Kasumi-1 (cell line): Measurements from ENCODE around the gene PRDM5.

Experiments
- DNase-seq, 2 experiments: peaks; one replicate each; lab custom pipeline; 2025; lab: John Stamatoyannopoulos, UW

The PRDM5 gene

DNA sequence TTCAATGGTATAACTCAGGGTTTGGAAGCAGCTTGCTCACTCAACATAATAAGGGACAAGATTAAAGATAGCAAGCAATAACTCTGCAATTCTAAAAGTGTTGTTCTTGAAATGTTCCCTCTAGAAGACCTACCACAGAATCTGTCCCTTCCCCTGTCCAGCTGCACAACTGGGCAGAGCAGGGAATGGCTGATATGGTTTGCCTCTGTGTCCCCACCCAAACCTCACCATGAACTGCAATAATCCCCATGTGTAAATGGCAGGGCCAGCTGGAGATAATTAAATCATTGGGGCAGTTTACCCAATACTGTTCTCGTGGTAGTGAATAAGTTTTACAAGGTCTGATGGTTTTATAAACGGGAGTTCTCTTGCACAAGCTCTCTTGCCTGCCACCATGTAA lies 19.1 kb downstream of the PRDM5 start:
- DNase-seq: no peak

- DNase-seq: no peak
These were observed 19.6 kb downstream of the PRDM5 start for GRCh38 chr4:120902925-120903324.

DNA sequence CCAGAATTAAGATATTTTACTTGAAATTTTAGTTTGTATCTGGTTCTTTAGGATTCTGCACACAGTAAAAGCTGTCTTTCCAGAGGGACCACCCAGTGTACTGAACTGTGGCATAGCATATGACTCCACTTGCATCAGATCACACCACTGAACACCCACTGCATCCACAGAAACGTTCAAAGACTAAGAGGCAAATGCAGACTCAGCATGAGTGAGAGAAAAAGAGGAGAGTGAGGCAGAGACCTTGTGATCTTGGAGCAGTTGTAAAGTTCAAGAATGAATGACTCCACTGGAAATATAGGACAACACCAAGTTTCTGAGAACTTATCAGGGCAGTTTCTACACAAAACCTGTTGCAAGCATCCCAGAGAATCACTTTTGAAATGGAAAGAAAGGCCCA lies 20.8 kb downstream of the PRDM5 start:
- DNase-seq: no peak

DNA sequence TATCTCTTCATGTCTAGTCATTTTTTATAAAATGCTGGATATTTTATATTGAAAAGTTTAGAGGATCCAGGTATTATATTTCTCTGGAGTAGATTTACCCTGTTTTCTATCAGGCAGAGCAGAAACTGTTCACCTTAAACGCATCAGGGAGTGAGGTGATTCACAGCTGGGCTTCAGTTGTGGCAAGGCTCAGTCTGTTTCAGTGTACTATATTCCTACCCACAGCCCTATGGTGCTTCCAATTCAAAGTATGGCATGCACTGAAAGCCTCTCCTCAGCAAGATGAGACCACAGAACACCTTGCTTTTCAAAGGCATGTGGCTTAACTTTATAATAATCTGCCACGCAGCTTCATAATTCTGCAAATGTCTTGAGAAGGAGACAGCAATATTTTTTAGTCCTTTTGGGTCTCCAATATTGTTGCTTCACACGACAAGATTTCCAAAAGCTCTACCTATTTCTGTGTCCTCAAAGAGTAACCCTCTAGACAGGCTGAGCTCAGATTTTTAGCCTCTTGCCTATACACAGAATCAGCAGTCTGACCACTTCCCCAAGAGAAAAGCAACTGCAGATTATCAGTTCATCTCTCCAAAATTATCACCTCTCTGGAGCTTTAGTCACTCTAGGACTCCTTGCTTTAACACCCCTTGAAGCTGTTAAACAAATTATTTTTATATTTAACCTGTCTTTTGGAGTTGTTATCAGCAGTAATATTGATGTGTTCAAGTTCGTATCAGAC lies 24.4 kb downstream of the PRDM5 start:
- no peak for DNase-seq

DNA sequence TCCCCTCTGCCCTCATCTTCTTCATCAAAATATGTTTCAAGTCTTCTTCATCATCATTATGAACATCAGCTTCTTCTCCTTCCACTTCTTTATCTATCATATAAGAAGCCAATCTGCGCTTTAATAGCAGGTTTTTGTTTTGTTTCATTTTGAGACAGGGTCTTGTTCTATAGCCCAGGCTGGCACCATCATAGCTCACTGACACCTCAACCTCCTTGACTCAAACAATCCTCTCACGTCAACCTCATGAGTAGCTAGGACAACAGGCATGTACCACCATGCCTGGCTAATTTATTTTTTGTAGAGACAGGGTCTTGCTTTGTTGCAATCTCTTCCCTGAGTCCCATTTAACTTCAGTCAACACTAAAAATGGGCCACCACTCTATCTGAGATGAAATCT lies 27.0 kb downstream of the PRDM5 start:
- DNase-seq: no peak

- no peak for DNase-seq
These were observed 29.2 kb downstream of the PRDM5 start for GRCh38 chr4:120893314-120893713.

DNA sequence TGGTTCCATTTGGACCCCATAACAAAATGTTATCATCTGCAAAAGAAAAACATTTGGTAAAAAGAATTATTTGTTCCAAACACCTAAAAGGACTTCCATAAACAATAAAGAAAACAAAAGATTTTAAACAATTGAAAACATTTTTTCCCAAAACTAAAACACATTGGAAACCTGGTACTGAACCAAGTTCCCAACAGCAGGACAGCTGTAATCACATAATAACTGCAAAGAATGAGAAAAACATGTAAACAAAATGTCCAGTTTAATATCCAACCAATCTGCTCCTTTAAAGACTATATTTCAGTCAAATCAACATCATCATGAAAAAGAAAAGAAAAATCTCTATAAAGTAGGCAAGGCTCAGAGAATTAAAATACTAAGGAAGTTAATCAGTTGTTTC lies 36.3 kb downstream of the PRDM5 start:
- no peak for DNase-seq

GRCh38 chr4:120881846-120882245 lies 40.7 kb downstream of the PRDM5 start:
- no peak for DNase-seq

DNA sequence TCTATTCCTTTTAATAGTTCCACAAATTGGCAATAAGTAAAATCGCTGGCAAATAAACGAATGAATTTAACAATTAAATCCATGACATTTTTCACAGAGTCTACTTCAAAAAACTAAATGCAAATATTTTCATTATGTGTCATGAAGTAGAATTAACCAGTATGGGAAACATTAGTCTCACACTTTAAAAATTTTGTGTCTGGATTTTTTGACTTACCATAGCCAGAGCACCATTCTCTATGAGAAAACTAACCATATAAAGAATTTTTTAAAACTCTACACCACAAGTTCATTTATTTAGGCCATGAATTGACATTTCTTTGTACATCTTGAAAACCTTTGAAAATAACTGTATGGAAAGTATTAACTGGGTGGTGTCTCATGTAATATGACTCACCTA lies 41.2 kb downstream of the PRDM5 start:
- DNase-seq: no peak

DNA sequence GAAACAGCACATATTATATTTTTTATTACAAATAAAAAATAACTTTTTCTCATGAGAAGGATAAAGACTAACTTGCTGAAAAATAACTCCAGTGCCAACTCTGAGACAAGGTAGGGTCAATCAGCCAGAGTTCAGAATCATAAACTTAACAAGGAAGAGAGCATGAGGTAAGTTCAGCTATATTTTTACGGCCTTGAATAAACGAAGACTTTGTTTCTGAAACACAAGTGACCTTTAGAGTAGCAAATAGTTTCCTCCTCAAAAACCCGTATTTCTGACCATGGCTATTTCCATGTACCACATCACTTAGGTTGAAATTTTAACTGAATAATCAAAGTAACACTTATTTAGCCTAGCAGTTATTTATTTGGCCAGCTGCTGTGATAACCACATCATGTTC lies 45.5 kb downstream of the PRDM5 start:
- DNase-seq: no peak

GRCh38 chr4:120874792-120875774 lies 47.4 kb downstream of the PRDM5 start:
- no peak for DNase-seq

DNA sequence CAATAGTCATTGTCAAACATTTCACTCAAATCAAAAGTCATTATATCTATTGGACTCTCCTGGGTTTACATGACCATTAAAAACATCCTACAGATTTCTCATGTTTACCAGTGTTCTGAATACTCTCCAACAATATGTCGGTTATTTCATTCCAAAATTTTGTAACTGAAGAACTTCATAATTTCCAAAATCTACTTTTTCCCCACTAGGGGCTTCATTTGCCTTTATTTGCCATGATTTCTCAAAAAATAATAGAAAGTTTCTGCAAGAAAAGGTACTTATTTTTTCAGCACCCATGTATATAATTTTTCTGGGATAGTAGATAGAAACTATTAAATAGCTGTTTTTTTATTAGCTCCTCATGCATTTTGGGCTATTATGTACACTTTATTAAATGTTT lies 49.0 kb downstream of the PRDM5 start:
- DNase-seq: peak in 1 of 2 experiments; percentile 17

GRCh38 chr4:120871173-120871572 lies 51.4 kb downstream of the PRDM5 start:
- DNase-seq: no peak

DNA sequence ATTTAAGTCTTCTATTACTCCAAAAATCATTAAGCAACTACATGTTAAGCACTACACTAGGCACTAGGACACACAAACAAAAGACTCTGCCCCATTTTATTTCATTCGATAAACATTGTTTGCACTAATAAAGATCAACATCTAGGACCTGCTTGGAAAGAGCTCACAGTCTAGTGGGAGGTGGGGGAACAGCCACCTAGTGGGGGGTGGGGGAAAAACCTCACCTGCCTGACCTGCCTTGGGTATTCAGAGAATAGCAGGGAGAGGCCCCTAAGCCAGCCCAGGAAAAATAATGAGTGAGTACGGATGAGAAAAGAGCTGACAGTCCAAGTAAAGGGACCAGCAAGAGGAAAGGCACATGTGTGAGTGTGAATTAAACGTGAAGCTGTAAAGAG lies 52.2 kb downstream of the PRDM5 start:
- no peak for DNase-seq

- no peak for DNase-seq
These were observed 52.8 kb downstream of the PRDM5 start for GRCh38 chr4:120869613-120870278.

- DNase-seq: no peak
These were observed 55.0 kb downstream of the PRDM5 start for GRCh38 chr4:120867506-120867905.

DNA sequence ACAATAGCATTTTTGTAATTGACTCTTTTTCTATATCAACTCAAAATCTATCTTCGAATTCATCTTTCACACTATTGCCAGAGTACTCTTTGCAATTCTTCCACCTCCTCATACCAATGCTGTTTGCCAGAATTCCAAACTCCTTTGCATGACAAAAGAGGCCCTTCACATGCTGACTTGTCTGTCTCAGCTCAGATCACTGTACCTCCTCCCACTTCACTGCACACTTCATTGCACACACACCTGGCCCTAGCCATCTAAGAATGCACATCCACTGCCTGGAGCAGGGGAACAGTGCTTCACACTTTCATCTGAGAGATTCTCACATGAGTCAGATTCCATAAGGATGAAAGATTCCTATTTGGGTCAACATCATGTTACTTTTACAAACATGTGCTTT lies 56.5 kb downstream of the PRDM5 start:
- no peak for DNase-seq

DNA sequence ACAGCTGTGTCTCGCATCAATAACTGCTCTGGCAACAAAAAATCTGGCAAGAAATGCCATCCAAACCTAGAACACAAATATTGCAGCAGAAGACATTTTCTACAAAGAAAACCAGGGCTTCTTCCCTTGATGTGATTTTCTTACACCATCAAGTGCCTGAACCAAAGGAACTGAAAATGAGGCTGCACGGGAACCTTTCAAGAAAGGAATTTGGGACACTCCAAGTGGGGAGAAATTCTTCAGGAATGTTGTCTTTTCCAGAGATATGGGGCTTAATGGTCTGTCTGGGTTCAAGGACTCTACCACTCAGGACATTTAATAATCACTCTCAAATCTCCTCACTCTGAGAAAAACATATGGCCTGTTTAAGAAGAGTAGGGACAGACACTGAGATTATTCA lies 57.6 kb downstream of the PRDM5 start:
- DNase-seq: no peak

DNA sequence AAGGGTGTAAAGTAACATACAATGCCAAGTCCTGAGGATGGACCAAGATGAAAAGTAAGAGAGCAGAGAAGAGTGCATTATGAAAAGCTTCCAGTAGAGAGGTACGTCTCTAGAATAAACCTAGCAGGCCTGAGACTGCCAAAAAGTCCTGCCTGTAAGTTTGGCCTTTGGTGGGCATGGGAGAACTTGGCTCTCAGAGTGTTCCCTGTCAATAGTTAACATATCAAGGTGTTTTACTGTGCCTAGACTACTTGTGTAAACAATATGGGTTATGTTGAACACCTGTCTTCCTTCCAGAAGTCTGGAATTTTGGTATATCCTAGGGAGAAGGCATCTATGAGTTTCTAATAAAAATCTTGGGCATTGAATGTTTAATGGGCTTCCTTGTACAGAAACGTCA lies 60.1 kb downstream of the PRDM5 start:
- DNase-seq: no peak

DNA sequence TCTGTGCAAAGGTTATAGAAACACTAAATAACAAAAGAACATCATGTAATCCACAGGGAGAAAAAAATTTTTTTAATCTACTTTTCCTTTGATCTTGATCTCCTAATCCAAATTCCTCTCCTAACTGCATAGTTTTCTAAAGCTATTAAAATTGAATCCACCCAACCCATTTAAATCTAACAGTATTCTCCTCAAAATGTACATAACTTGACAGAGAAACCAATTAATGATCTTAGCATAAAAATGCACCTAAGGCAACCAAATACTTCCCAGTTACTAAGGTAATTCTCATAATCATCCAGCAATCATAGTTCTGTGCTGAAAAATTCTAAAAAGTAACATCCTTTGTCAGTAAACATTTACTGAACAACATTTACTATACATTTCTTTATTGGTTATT lies 60.7 kb downstream of the PRDM5 start:
- no peak for DNase-seq

- DNase-seq: no peak
These were observed 63.8 kb downstream of the PRDM5 start for GRCh38 chr4:120858776-120859175.

- no peak for DNase-seq
These were observed 65.2 kb downstream of the PRDM5 start for GRCh38 chr4:120857312-120857711.

GRCh38 chr4:120856294-120856693 lies 66.2 kb downstream of the PRDM5 start:
- no peak for DNase-seq
